Kidney epithelial cell (primary cell): ENCODE data around the gene CAMTA1. TPM values are rescaled to one million over a fixed set of nuclear protein-coding genes. Genes with fewer than 3 reads are reported as not detected.
"Not testable (repeated sequence)": the region's sequence is repeated elsewhere in the genome, so short reads cannot be mapped to it uniquely, and the experiment has no call there.

Experiments used
- DNase-seq: peaks from one replicate; pipeline ENCODE4 v3.0.0-alpha.2; 2010; ENCODE audit warnings: low read depth
- H3K27me3 ChIP-seq: 2 replicates; pipeline ENCODE4 v1.6.0; 2011; ENCODE audit warnings: low read length; ENCODE audit not compliant: control insufficient read depth, insufficient read depth
- H3K36me3 ChIP-seq: 2 replicates; pipeline ENCODE4 v1.5.1; 2011; ENCODE audit warnings: low read length; ENCODE audit not compliant: control insufficient read depth, insufficient read depth
- H3K4me3 ChIP-seq: 2 replicates; pipeline ENCODE4 v1.5.1; 2011; ENCODE audit warnings: low read depth, mild to moderate bottlenecking, control low read depth, low read length
- total RNA-seq: library from RNA; depleted of rRNA; stranded (reverse); fragments of >200 nt; gene quantifications from 2 replicates; pipeline ENCODE4 v1.2.3, GENCODE V29; 2015
- TF ChIP-seq, protein P1 (sequence below): IDR thresholded peaks from 2 replicates; pipeline ENCODE4 v1.5.1; 2011; ENCODE audit warnings: mild to moderate bottlenecking, moderate library complexity, low read length, control low read depth, inconsistent platforms; ENCODE audit not compliant: insufficient read depth, poor library complexity, severe bottlenecking

Gene CAMTA1
- total RNA-seq, 1 donor from 2014 or later, result 76.5 TPM

GRCh38 chr1:7380712-7381111 lies 595.5 kb downstream of the CAMTA1 start:
- TF ChIP-seq, protein P1, sequence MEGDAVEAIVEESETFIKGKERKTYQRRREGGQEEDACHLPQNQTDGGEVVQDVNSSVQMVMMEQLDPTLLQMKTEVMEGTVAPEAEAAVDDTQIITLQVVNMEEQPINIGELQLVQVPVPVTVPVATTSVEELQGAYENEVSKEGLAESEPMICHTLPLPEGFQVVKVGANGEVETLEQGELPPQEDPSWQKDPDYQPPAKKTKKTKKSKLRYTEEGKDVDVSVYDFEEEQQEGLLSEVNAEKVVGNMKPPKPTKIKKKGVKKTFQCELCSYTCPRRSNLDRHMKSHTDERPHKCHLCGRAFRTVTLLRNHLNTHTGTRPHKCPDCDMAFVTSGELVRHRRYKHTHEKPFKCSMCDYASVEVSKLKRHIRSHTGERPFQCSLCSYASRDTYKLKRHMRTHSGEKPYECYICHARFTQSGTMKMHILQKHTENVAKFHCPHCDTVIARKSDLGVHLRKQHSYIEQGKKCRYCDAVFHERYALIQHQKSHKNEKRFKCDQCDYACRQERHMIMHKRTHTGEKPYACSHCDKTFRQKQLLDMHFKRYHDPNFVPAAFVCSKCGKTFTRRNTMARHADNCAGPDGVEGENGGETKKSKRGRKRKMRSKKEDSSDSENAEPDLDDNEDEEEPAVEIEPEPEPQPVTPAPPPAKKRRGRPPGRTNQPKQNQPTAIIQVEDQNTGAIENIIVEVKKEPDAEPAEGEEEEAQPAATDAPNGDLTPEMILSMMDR, result no peak
- Histone ChIP-seq H3K4me3 (no peak overlapping the region), H3K27me3 (no peaks in the 10 kb centered on the region), H3K36me3 (no peaks in the 10 kb centered on the region)
- no peak for DNase-seq

DNA sequence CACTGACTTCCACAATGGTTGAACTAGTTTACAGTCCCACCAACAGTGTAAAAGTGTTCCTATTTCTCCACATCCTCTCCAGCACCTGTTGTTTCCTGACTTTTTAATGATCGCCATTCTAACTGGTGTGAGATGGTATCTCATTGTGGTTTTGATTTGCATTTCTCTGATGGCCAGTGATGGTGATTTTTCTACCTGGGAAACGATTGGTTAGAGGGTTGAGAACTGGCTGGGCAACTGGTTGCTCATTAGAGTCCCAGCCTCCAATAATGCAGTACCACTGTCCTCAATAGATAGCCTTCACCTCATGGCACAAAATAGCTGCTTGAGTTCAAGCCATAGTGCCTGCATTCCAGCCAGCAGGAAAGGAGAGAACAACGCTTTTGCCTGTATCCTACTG lies 596.5 kb downstream of the CAMTA1 start:
- not testable (repeated sequence) for H3K27me3 ChIP-seq, H3K36me3 ChIP-seq, DNase-seq, H3K4me3 ChIP-seq

DNA sequence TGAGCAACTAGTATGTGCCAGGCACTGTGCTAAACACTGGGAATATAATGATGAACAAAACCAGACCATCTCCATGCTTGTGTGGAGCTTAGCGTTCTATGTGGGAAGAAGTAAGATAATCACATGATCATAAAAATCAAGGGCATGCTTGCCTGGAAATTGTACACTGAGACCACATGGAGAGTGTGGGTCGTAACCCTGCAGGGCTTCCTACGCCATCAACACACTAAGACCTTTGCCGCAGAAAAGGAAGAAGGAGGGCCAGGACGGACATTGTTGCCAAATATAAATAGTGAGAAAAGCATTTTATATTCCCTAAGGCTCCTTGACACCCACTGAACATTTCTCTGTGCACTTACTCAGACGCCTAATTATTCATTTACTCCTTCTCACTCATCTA lies 597.7 kb downstream of the CAMTA1 start:
- DNase-seq, result no peak
- Histone ChIP-seq H3K27me3 (no peaks in the 10 kb centered on the region), H3K36me3 (no peaks in the 10 kb centered on the region), H3K4me3 (no peak overlapping the region)
- TF ChIP-seq, protein P1, result no peak

DNA sequence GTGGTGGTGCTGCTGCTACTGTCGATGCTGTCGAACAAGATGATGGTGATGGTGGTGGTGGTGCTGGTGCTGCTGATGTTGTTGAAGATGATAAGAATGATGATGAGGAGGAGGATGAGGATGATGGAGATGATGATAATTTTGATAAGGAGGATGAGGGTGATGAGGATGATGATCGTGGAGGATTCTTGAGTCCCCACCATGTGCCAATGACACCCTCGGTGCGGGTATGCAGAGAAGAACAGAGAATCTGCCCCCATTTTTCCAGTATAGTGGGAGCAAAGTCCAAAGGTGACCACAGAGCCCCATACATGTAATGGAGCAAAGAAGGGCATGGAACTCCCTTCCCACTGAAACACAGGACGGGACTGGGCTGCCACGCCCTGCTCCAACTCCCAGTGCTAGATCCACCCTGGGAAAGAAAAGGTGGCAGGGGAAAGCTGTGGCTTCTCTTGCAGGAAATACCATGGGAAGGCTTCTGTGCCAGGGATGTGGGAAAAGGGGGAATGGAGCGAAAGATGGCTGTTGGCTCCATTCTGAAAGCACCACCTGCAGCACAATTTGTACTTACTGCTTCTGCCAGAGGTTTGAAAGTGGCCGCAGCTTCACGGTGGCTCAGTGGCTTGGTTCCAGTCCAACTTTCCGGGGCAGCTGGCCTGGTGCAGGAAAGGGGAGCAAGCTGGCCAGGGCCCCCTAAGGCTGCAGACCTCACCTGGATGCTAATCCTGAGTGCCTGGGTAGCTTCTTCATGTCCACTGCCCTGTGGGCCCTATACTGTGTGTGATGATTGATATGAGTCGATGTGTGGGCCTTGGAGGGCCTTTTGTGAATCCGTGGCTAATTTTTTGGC lies 598.6 kb downstream of the CAMTA1 start:
- Histone ChIP-seq H3K4me3 (no peak overlapping the region), H3K36me3 (no peaks in the 10 kb centered on the region), H3K27me3 (no peaks in the 10 kb centered on the region)
- DNase-seq, result no peak
- TF ChIP-seq, protein P1, result no peak

- TF ChIP-seq, protein P1, result no peak
- H3K4me3 ChIP-seq, result no peak overlapping the region
- H3K27me3 ChIP-seq, result no peaks in the 10 kb centered on the region
- no peaks in the 10 kb centered on the region for H3K36me3 ChIP-seq
- DNase-seq, result no peak
These were observed 599.4 kb downstream of the CAMTA1 start for GRCh38 chr1:7384679-7385078.

DNA sequence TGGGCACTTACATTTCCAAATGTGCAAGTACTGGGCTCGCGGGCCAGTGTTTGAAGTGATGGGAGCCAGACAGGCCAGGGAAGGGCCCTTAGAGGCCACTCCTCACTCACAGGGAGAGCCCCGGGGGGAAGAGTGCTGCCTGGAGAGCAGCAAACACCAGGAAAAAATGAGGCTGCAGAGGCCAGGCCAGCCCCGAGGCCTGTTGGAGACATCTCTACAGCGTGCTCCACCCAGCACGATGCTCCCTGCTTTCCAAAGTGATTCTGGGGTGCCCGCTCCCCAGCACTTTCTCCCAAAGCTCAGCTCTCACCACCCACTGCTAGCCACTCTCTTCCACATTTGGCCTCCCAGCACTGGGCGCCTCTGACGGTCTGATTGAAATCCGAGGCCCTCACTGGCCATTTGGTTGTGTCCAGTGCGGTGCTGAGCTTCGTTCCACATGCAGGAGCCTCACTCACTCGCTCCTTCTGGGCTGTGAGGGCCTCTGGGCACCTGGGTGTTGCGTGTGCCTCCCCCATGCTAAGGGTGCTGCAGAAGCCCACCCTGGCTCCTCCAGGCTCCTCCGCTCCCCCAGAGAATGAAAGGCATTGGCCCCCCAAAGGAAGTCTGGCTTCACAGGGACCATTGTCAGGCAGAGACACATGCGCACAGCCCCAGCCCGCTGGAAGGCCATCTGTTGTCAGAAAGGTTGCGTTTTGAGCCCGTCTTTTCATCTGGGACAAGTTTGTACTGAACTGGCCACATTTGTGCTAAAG lies 600.4 kb downstream of the CAMTA1 start:
- H3K27me3 ChIP-seq, result no peaks in the 10 kb centered on the region
- no peak overlapping the region for H3K4me3 ChIP-seq
- DNase-seq, result no peak
- TF ChIP-seq, protein P1, result no peak
- H3K36me3 ChIP-seq, result no peaks in the 10 kb centered on the region
